ENCODE data around the gene EIF4G1.
"Not testable (repeated sequence)": the region's sequence is repeated elsewhere in the genome, so short reads cannot be mapped to it uniquely, and the experiment has no call there.

Gene EIF4G1
- total RNA-seq, result 332 to 352 reads per million in 2 donors

DNA sequence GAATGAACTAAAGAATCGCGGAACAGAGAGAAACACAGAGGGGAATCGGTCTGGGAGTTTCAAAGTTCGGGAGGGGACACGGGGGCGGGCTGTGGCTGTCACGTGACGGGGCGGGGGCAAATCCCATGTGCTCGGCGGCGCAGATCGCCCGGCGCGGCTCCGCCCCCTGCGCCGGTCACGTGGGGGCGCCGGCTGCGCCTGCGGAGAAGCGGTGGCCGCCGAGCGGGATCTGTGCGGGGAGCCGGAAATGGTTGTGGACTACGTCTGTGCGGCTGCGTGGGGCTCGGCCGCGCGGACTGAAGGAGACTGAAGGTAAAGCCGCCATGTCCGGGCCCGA, at the start of gene EIF4G1:
Gene EIF4G1, plus strand, starts transcription at position 244 of the 337 bp plus-strand sequence. CDS start 1,191 bp downstream, outside the sequence.
- DNase-seq, result peak; percentile 91

DNA sequence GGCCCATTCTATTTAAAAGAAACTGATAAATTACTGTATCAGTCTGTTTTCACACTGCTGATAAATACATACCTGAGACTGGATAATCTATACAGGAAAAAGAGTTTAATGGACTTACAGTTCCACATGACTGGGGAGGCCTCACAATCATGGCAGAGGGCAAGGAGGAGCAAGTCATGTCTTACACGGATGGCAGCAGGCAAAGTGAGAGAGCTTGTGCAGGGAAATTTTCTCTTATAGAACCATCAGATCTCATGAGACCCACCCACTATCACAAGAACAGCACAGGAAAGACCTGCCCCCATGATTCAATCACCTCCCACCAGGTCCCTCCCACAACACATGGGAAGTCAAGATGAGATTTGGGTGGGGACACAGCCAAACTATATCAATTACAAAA, 47.2 kb upstream of the EIF4G1 start:
- not testable (repeated sequence) for DNase-seq

DNA sequence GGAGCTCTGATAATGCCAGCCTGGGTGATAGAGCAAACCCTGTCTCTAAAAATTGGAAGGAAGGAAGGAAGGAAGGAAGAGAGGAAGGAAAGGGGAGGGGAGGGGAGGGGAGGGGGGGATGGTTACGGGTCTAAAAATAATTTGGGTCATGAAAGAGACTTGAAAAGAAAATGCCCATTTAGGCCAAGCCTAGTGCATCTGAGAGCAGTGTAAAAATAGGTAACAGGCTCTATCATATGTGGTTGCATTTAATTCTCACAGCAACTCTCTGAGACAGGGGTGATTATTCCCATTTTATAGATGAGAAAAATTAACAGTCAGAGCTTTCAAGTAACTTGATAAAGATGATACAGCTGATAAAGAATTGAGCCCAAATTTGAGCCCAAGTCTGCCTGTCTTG, 42.1 kb upstream of the EIF4G1 start:
- no peak for DNase-seq

DNA sequence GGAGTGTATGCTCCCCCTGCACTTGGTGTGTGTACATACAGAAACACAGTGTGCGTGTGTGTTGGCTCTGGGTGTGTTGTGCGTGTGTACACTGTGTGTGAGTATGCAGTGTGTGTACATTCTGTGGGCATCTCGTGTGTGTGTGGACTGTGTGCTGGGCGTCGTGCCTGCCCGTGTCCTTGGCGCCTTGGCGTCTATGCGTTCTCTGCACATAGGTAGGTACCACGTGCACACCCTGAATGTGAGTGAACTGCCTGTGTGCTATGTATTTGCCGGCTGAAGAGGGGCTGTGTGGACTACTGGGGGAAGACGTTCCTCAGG, 39.1 kb upstream of the EIF4G1 start:
- DNase-seq, result no peak

DNA sequence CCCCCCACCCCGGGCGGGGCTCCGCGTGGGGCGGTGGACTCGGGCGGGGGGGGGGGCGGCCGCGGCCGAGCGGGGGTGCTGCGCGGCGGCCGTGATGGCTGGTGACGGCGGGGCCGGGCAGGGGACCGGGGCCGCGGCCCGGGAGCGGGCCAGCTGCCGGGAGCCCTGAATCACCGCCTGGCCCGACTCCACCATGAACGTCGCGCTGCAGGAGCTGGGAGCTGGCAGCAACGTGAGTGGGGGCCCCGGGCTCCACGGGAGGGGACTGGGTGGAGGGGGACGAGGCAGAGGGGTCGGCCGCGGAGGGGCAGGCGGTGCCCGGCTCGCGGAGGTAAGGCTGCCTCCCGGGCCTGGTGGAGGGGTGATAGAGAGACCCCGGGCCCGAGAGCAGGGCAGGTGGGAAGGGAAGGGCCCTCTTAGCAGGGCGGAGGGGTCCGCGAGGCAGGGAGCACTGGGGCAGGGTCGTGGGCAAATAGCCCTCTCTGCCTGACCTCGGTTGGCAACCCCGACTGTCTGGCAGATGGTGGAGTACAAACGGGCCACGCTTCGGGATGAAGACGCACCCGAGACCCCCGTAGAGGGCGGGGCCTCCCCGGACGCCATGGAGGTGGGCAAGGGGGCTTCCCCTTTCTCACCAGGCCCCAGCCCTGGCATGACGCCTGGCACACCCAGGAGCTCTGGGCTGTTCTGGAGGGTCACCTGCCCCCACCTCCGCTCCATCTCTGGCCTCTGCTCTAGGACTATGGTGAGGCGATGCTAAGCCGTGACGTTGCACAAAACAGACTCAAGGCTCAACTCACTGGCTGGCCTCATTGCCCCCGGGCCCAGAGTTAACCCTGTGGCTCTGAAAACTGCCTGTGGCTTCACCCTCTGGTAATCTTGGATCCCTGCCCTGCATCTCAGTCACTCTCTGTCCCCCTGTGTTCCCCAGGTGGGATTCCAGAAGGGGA, 38.2 kb upstream of the EIF4G1 start, which contains the start of gene ECE2:
Gene ECE2, plus strand, starts transcription at position 62 of the 950 bp plus-strand sequence. Its CDS starts 132 bp downstream, at position 194.
- no peak for DNase-seq

- DNase-seq, result no peak
Measured at GRCh38 chr3:184277366-184277765, 37.0 kb upstream of the EIF4G1 start.

GRCh38 chr3:184282941-184283340, 31.5 kb upstream of the EIF4G1 start:
- no peak for DNase-seq

DNA sequence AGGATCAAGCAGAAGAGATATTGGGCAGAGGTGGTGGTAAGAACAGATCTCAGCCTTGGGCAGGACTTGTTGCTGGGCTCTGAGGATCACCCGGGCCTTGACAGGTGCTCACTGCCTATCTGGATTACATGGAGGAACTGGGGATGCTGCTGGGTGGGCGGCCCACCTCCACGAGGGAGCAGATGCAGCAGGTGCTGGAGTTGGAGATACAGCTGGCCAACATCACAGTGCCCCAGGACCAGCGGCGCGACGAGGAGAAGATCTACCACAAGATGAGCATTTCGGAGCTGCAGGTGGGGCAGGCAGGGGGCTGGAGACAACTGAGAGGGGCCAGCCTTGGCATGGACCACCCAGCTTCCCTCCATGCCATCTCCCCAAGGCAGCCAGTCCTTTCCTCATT, 30.7 kb upstream of the EIF4G1 start:
- no peak for DNase-seq

- no peak for DNase-seq
Measured at GRCh38 chr3:184284696-184285095, 29.7 kb upstream of the EIF4G1 start.

DNA sequence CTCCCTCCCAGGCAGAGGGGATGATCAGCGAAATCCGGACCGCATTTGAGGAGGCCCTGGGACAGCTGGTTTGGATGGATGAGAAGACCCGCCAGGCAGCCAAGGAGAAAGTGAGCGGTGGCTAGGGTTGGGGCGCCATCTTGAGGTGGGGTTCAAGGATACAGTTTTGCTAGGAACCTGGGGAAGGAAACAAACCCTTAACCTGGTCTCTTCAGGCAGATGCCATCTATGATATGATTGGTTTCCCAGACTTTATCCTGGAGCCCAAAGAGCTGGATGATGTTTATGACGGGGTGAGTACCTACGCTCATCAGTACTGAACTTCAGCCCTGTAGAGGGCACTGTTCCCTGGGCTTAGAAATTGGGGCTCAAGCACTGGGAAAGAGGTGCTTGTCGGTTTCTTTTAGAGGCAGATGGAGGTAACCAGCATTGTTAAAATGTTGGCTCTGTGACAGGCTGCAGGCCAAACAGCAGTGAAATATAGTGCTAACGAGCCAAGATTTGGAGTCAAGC, 24.9 kb upstream of the EIF4G1 start:
- no peak for DNase-seq

DNA sequence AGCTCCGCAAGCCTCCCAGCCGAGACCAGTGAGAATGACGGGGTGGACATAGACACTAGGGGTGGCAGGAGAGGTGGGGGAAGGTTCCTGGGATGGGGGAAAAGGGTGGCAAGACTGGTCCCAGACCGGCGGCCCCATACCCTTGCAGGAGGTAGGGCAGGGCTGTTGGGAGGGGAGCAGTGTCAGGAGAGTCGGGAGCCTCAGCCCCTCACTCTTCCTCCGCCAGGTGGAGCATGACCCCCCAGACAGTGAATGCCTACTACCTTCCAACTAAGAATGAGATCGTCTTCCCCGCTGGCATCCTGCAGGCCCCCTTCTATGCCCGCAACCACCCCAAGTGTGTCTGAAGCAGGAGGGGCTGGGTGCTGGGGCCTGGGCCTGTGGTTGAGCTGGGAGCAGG, 24.1 kb upstream of the EIF4G1 start:
- DNase-seq, result no peak

- no peak for DNase-seq
Measured at GRCh38 chr3:184291044-184291737, 23.2 kb upstream of the EIF4G1 start.

- no peak for DNase-seq
Measured at GRCh38 chr3:184291738-184292445, 22.5 kb upstream of the EIF4G1 start.

GRCh38 chr3:184295771-184296170, 18.6 kb upstream of the EIF4G1 start:
- no peak for DNase-seq

- no peak for DNase-seq
Measured at GRCh38 chr3:184296616-184297015, 17.8 kb upstream of the EIF4G1 start.

GRCh38 chr3:184298759-184299487, 15.5 kb upstream of the EIF4G1 start, which contains the start of gene PSMD2:
Gene PSMD2 (plus strand): TSS chr3:184299241. CDS start chr3:184299267, 26 bp downstream.
- DNase-seq, result peak; percentile 97

DNA sequence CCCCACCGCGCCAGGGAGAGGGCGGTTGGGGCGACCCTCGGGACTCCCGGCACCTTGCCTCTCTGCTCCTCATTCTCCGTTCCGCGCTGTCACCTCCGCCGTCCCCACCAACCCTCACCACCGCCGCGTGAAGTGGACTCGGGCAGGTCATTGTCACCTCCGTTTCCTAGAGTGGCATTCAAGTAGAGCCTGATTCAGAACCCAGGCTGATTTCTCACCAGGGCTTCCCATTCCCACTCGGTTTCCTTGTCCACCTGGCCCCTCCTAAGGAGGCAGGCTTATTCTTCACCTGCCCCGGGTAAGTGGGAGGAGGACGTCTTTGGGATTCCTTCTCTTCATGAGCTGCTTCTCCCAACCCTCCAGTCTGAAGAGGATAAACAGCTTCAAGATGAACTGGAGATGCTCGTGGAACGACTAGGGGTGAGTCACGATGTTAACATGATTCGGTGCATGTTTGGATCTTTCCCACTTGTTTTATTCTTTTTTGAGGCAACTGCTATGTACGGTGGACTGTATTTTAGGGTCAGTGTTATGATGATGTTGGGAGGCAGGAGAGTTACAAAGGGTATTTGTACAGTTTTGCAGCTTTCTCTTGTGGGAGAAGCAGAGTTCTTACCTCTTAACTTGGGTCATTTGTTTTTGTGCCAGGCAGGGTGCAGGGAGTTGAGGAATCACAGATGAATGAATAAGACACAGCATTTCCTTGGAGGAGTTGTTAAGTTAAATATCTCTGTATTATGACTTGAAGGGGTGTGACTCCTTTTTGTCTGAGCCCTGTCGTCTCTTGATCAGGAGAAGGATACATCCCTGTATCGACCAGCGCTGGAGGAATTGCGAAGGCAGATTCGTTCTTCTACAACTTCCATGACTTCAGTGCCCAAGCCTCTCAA, 14.7 kb upstream of the EIF4G1 start:
- DNase-seq, result no peak

GRCh38 chr3:184300378-184300720, 14.1 kb upstream of the EIF4G1 start:
- no peak for DNase-seq

- no peak for DNase-seq
Measured at GRCh38 chr3:184305577-184305976, 8.8 kb upstream of the EIF4G1 start.

- no peak for DNase-seq
Measured at GRCh38 chr3:184306341-184306972, 7.9 kb upstream of the EIF4G1 start.

GRCh38 chr3:184307915-184308314, 6.5 kb upstream of the EIF4G1 start:
- DNase-seq, result no peak
